IPS-20b (cell line): ENCODE data around the gene EXOG.

ENCODE experiments used
- H3K27ac ChIP-seq: one replicate; pipeline ENCODE4 v1.5.1; 2013; ENCODE audit warnings: low read length
- H3K27me3 ChIP-seq: 2 replicates; pipeline ENCODE4 v1.6.1; 2013; ENCODE audit warnings: mild to moderate bottlenecking, low read length, inconsistent platforms; ENCODE audit not compliant: insufficient read depth
- H3K36me3 ChIP-seq: 2 replicates; pipeline ENCODE4 v1.6.1; 2013; ENCODE audit warnings: low read depth, mild to moderate bottlenecking, inconsistent platforms, low read length, moderate library complexity; ENCODE audit not compliant: insufficient read depth
- H3K4me1 ChIP-seq: 2 replicates; pipeline ENCODE4 v1.6.1; 2013; ENCODE audit warnings: mild to moderate bottlenecking, control low read depth, inconsistent platforms, low read length, moderate library complexity; ENCODE audit not compliant: insufficient read depth
- H3K4me3 ChIP-seq: 2 replicates; pipeline ENCODE4 v1.5.1; 2013; ENCODE audit warnings: mild to moderate bottlenecking, low read length, inconsistent platforms
- H3K9ac ChIP-seq: 2 replicates; pipeline ENCODE4 v1.6.1; 2013; ENCODE audit warnings: low read depth, mild to moderate bottlenecking, inconsistent platforms, low read length, moderate library complexity
- H3K9me3 ChIP-seq: 2 replicates; pipeline ENCODE4 v1.6.1; 2013; ENCODE audit warnings: mild to moderate bottlenecking, low read depth, low read length, inconsistent platforms; ENCODE audit not compliant: insufficient read depth

Gene EXOG

DNA sequence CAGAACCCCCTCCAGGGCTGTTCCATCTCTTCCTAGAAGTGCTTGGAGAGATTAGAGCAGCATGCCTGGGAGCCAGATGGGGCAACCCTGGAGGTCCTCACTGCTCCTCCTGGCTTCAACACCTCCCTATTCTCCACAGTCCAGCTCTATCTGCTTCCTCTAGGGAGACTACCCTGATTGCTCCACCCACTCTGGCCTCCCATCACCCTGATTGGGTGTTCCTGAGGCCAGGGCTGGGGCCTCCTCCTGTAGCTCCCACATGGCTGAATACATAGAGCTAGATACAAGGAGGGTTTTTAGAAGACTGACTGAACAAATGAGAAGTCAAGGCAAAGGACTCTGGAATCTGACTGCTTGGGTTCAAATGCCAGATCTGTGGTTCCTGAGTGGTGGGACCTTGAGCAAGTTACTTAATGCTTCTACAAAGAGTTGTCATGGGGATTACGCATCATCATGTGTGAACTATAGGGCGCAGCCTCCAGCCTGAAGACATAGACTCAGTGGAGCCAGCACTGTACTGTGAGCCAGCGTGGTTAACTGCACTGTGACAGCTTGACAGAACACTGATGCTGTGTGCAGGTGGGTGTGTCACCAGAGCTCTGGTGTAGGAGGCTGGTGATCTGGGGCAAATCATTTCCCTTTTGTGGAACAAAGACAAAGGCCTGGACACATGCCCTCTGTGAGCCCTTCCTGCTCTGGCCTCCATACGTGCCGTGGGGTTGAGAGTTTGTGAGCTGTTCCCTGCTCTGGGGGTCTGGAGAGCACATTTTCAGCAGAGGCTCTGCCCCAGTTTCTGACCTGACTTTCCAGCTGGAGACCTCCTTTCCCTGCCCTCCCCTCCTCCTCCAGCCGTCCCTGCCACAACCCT lies 78.5 kb downstream of the EXOG start:
- H3K9ac ChIP-seq = no peak overlapping the region
- no peaks in the 10 kb centered on the region for H3K9me3 ChIP-seq
- H3K27me3 ChIP-seq = no peaks in the 10 kb centered on the region; the same call in 1 of the 2 replicates
- no peaks in the 10 kb centered on the region; the same call in 1 of the 2 replicates for H3K4me1 ChIP-seq
- no peak overlapping the region for H3K4me3 ChIP-seq
- H3K36me3 ChIP-seq = no peaks in the 10 kb centered on the region
- H3K27ac ChIP-seq = no peak overlapping the region

DNA sequence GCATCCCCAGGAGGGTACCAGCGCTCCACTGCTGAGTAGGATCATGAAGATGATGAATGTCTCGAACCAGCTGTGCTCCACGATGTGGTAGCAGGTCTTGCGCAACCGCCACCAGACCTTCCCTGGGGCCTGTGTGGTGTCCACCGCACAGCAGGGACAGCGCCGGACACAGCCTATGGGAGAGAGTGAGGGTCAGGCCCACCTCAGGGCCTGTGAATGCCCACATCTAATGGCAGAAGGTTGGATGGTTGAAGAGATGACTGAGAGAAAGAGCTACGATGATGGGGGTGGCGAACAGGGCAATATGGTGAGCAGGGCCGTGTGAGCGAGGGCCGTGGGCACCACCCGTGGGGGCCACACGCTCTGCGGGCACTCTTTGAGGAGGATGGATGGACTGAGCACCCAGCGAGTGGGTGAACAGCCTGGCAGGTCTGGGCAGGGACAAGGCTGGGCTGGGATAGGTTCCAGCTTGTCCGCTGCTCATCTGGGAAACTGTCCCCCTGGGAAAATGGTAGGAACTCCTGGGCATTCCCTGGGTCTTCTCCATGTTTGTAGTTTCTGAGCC lies 79.2 kb downstream of the EXOG start:
- no peaks in the 10 kb centered on the region; the same call in 1 of the 2 replicates for H3K27me3 ChIP-seq
- H3K9ac ChIP-seq = no peak overlapping the region
- no peak overlapping the region for H3K27ac ChIP-seq
- no peaks in the 10 kb centered on the region for H3K36me3 ChIP-seq
- no peaks in the 10 kb centered on the region for H3K9me3 ChIP-seq
- H3K4me1 ChIP-seq = no peaks in the 10 kb centered on the region; the same call in 1 of the 2 replicates
- no peak overlapping the region for H3K4me3 ChIP-seq
